Activated naive CD4-positive, alpha-beta T cell treated with Interleukin-2 at 50 U/mL for 16 hours (primary cell): ENCODE data around the gene MON2.
A peak's percentile ranks its signal among the peaks of the same experiment; 100 is the strongest.

ENCODE experiments used
- DNase-seq: peaks from one replicate; pipeline ENCODE4 v3.0.0-alpha.2; 2020

Gene MON2

DNA sequence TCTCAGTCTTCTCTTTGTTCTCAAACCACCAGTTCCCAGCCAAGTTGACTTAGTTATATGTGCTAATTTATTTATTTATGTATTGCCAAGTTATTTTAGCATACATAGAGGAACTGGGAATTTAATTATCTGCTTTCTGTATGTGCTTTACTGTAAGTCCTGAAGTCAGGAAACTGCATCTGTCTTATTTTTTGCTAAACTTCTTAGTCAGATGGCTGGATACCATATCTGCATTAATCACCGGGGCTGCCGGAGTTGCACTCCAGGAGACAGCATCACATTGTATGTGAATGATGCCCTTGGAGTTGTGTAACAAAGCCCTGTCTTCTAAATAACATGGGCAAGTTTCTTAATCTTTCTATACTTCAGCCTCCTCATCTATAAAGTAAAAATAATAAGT lies 96.2 kb downstream of the MON2 start:
- DNase-seq = no peak

GRCh38 chr12:62575036-62575435 lies 108.4 kb downstream of the MON2 start:
- DNase-seq = no peak

DNA sequence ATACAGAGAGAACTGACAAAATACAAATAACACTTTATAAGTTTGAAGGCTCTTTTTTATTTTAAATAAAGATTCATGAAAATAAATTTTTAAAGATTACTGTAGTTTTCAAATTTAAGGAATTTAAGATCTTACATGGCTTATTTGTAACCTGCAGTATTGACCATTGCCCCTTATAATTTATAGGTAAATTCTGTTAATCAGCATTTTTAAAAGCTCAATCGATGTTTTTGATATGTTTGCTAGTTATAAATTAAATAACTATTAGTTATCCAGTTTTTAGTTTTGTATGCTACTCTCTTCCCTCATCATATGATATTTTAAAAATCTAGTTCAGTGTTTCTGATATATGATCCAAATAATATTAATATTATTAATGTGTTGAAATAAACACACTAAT lies 109.9 kb downstream of the MON2 start:
- DNase-seq = no peak

DNA sequence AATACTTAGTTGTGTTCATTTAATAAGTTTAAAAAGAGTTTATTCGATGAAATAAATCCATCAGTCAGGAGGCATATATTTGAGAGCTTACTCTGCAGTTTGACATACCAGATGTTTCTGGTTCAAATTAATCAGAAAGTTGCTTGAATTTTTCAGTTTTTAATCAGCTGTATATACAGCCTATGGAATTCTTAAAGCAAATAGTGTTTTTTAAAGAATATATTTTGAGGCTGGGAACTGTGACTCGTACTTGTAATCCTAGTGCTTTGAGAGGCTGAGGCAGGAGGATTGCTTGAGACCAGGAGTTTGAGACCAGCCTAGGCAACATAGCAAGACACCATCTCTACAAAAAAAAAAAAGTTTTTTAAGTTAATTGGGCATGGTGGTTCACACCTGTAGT lies 112.1 kb downstream of the MON2 start:
- DNase-seq = no peak

GRCh38 chr12:62581288-62582064 lies 114.8 kb downstream of the MON2 start:
- no peak for DNase-seq

DNA sequence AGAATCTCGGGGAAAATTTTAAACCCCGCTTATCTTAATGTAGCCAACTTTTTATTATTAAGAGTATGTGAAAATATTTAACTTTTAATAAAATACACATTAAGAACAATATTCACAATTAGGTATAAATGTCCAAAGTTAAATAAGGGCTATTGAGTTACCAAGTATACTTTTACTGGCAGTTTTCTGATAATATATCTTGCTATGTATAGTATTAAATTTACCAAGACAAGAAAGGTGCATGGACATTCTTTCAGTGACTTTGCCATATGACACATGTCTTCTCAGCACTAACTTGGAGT lies 115.4 kb downstream of the MON2 start:
- no peak for DNase-seq

GRCh38 chr12:62584619-62585018 lies 118.0 kb downstream of the MON2 start:
- no peak for DNase-seq

- no peak for DNase-seq
These were observed 120.2 kb downstream of the MON2 start for GRCh38 chr12:62586850-62587249.

DNA sequence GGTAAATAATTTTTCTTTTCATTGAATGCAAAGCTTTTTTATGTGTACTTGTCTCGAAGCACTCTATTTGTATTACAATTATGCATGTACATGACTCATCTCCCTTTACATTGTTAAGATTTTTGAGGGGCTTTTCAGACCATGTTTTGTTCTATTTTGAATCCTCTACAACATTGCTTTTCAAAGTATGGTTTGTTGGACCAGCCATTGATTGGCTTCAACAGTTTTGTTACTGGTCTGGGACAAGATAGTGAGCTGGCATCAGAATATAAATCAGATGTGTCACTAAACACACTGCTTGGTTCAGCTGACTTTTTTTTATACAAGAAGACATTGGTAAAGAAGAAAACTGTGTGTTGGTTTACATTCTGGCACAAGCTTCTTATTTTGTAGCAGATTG lies 122.3 kb downstream of the MON2 start:
- DNase-seq = no peak

- no peak for DNase-seq
These were observed 130.6 kb downstream of the MON2 start for GRCh38 chr12:62597253-62597652.

DNA sequence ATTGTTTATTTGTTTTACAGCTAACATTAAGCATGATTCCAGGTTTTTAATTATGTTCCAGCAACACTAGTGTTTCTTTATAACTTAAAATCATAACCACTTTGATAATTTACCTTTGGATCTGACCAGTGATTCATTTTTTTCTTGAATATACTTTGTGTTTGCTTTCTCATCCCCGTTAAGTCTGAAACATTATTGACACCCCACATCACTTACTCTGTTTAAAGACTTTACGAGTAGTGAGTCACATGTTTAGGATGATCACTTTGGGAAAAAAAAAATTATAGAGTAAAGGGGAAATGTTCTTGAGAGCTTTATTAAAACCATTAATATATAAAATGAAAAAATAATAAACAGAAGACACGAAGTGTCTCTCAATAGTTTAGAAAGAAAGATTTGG lies 132.2 kb downstream of the MON2 start:
- DNase-seq = no peak

GRCh38 chr12:62599854-62600437 lies 133.3 kb downstream of the MON2 start:
- no peak for DNase-seq

- no peak for DNase-seq
These were observed 135.1 kb downstream of the MON2 start for GRCh38 chr12:62601765-62602164.

- peak; percentile 86 for DNase-seq
These were observed 135.8 kb downstream of the MON2 start for GRCh38 chr12:62602255-62603060.

- peak; percentile 80 for DNase-seq
These were observed 136.6 kb downstream of the MON2 start for GRCh38 chr12:62603061-62603810.

DNA sequence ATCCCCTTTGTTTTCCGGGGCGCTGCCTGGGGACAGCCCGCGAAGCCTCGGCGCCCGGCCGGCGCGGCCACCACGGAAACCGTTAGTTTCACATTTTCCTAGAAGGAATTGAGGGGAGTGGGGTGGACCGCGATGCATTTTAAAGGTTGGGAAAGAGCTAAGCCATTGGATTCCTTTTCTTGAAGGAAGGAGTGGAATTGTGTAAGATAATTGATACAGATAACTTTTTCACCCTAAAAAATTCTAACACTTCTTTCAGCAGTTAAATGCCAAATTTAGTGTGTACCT lies 137.1 kb downstream of the MON2 start:
- DNase-seq = no peak

DNA sequence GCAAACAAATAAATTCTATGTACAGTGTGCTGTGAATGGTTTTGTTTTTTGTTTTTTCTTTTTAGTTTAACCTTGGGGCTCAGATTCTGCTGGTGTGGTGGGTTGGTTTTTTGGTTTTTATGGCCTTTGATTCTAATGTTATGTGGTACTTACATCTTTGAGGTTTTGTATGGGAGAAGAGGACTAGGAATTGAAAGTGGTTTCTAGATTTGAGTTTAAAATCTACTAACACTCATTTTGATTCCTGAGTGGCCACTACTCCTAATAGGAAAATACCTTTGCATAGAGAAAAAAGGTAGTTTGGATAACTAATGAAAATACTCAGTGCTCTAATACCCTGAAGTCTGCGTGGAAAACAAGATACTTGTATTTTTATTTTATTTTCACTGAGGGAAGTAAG lies 137.7 kb downstream of the MON2 start:
- DNase-seq = no peak

DNA sequence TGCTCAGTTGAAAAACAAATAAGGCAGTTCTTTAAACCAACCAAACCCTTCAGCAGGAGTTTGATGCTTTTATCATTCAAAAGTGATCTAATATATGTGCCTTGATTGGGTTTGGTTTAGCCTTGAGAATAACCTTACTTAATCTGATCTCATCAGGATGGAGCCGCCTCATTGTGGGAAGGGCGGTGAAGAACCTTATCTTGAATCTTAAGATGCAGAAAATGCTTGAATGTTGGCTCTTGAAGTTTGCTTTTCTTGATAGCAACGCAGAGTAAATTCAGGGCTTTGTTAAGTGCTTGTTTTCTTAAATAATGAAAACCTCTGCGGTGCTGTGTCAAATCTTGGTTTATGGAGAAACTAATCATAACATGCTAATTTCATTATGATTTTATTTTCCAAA lies 138.2 kb downstream of the MON2 start:
- DNase-seq = peak; percentile 14

DNA sequence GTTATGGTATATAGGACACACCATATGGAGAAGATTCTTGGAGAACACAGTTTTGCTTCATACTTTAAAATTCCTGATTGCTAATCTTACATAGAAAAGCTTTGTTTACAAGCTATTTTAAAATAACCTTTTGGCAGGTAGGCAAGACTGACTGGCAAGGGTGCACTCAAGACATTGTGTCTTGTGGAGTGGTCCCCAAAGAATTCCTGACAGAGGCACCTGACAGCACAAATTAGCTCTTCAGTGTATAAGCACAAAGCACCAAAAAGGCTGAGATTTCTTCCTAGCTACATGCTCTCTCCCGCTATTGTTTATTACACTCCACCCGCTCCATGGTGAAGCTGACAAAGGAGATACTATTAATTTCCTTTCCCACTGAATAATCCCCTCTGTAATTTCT lies 139.4 kb downstream of the MON2 start:
- DNase-seq = no peak

DNA sequence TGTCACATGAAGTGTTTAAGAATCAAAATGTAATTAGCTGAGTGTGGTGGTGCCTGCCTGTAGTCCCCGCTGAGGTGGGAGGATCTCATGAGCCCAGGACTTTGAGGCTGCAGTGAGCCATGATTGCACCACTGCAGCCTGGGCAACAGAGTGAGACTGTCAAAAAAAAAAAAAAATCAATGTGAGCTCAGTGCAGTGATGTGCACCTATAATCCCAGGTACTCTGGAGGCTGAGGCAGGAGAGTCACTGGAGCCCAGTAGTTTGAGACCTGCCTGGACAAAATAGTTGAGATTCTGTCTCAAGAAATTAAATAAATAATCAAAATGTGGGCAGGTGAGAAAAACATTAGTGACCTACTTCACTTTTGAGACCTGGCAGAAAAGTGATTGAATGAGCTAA lies 140.0 kb downstream of the MON2 start:
- no peak for DNase-seq

GRCh38 chr12:62613081-62613480 lies 146.5 kb downstream of the MON2 start:
- no peak for DNase-seq

DNA sequence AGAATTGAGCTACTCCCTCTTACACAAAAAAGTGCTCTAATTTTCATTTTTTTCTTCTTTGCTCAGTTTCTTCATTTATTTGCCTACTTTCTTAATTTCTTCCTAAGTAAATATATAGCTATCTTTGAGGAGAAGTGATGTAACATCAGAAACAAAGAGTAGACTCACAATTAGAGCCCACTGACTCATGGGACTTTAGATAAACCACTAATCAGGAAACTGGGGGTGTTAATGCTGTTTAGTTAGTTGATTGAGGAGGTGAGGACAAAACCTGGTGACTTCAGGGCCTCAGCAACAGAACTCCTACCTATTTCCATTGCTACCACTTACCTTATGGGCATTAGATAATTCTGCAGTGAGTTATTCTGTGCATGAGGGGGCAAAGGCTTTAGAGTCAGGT lies 151.7 kb downstream of the MON2 start:
- DNase-seq = no peak

GRCh38 chr12:62618930-62619329 lies 152.3 kb downstream of the MON2 start:
- DNase-seq = no peak

- no peak for DNase-seq
These were observed 154.5 kb downstream of the MON2 start for GRCh38 chr12:62621101-62621638.
